ENCODE data around the gene FCRL5. TPM values are rescaled to one million over a fixed set of nuclear protein-coding genes. Genes with fewer than 3 reads are reported as not detected.

The FCRL5 gene
- total and polyA plus RNA-seq, 9 of the 15 experiments (the other 6 are each of a cell fraction or from before 2014, with no cell fraction given), result not detected

DNA sequence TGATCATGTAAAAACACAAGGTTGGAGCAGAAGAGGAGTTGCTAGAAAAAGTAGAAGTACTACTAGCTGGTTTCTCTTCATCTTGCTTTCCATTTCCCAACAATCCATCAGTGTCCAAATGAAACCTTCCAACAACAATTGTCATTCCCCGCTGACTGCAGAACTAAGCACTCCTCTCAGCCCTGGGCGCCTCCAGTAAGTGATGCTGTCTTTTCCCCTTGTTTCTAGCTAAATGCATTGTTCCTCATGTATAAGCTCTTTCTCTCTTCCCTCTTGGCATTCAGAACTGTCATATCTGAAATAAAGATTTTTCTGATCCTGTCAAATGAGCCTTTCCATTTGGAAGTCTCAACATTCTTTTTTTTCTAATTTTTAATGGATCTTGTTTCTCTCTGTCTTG lies 68.7 kb downstream of the FCRL5 start:
- in situ Hi-C loops (cut with MboI) (no loop called here), intact Hi-C loops (cut with micrococcal nuclease) (no loop called here)
- Histone ChIP-seq H3K4me2 (ENCODE audit: insufficient read depth, low read length) (no peak overlapping the region), H3K4me3 (no peak overlapping the region), H3K4me1 (replicated peaks in 1 of 2; ENCODE audit: control insufficient read depth in 2 of 2, insufficient read depth in 2 of 2, low read length in 2 of 2) (peaks cover 5 to 10% of the 10 kb centered on the region in 2 experiments; a peak in 4 of 5 replicates), H4K20me1 (replicated peaks; ENCODE audit: control insufficient read depth, insufficient read depth, low read length) (no peaks in the 10 kb centered on the region), H3K79me2 (ENCODE audit: control insufficient read depth, insufficient read depth, low read length) (no peaks in the 10 kb centered on the region), H3K27me3 (ENCODE audit: control insufficient read depth in 2 of 2, insufficient read depth in 2 of 2, low read length in 2 of 2) (0 out of 5 replicates have a peak, but pooled peaks cover 0 to 3% of the 10 kb centered on the region in 2 experiments), H3K9me1 (ENCODE audit: control insufficient read depth, insufficient read depth, low read length) (no peaks in the 10 kb centered on the region), H3K9ac (ENCODE audit: insufficient read depth in 1 of 2, low read depth in 2 of 2, low read length in 2 of 2) (no peak overlapping the region), H2AFZ (ENCODE audit: low read depth, low read length) (no peak overlapping the region), H3K9me3 (replicated peaks; ENCODE audit: control insufficient read depth, insufficient read depth, low read depth, low read length) (no peaks in the 10 kb centered on the region), H3K27ac (ENCODE audit: extremely low read depth, low read depth, low read length) (no peak overlapping the region), H3K36me3 (ENCODE audit: control insufficient read depth, insufficient read depth, low read length) (no peaks in the 10 kb centered on the region)
- TF ChIP-seq, protein P1, sequence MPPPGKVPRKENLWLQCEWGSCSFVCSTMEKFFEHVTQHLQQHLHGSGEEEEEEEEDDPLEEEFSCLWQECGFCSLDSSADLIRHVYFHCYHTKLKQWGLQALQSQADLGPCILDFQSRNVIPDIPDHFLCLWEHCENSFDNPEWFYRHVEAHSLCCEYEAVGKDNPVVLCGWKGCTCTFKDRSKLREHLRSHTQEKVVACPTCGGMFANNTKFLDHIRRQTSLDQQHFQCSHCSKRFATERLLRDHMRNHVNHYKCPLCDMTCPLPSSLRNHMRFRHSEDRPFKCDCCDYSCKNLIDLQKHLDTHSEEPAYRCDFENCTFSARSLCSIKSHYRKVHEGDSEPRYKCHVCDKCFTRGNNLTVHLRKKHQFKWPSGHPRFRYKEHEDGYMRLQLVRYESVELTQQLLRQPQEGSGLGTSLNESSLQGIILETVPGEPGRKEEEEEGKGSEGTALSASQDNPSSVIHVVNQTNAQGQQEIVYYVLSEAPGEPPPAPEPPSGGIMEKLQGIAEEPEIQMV (tag; conservative IDR thresholded peaks at IDR 0.05; ENCODE audit: low read depth), result no peak
- no peak for TF ChIP-seq SAFB2 (IDR thresholded peaks at IDR 0.05; ENCODE audit: borderline replicate concordance, low read depth, low read length, severe bottlenecking)
- TF ChIP-seq, protein P2, sequence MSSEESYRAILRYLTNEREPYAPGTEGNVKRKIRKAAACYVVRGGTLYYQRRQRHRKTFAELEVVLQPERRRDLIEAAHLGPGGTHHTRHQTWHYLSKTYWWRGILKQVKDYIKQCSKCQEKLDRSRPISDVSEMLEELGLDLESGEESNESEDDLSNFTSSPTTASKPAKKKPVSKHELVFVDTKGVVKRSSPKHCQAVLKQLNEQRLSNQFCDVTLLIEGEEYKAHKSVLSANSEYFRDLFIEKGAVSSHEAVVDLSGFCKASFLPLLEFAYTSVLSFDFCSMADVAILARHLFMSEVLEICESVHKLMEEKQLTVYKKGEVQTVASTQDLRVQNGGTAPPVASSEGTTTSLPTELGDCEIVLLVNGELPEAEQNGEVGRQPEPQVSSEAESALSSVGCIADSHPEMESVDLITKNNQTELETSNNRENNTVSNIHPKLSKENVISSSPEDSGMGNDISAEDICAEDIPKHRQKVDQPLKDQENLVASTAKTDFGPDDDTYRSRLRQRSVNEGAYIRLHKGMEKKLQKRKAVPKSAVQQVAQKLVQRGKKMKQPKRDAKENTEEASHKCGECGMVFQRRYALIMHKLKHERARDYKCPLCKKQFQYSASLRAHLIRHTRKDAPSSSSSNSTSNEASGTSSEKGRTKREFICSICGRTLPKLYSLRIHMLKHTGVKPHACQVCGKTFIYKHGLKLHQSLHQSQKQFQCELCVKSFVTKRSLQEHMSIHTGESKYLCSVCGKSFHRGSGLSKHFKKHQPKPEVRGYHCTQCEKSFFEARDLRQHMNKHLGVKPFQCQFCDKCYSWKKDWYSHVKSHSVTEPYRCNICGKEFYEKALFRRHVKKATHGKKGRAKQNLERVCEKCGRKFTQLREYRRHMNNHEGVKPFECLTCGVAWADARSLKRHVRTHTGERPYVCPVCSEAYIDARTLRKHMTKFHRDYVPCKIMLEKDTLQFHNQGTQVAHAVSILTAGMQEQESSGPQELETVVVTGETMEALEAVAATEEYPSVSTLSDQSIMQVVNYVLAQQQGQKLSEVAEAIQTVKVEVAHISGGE (CRISPR knock-in tag; IDR thresholded peaks at IDR 0.05), result no peak
- ATAC-seq, result no peak
- FAIRE-seq, result no peak
- no TSS peak for BruUV-seq (replicated peaks)
- ChIA-PET CTCF (ENCODE audit: low intra/inter-chr PET ratio) (no interaction called here), POLR2A (interaction anchor here (0.6 kb wide), 1 partner anchor 103 kb away, joined by 3 read pairs; no protein-coding TSS in a partner anchor)
- whole genome bisulfite sequencing (ENCODE audit: insufficient coverage, low coverage, missing lambda C conversion rate), result 23% methylated on average over 2 of the region's 2 CpGs
- DNase-seq (ENCODE audit: extremely low read depth in 1 of 4, low spot score in 3 of 4), result no peak

All from K562 (cell line).